GM12878 (cell line): ENCODE measurements around the gene MYT1. TPM values are rescaled to one million over a fixed set of nuclear protein-coding genes. Genes with fewer than 3 reads are reported as not detected.

ENCODE experiments used
- ATAC-seq: fragments of 200-7000 bp; cut with Tn5 transposase; 3 replicates; pipeline ENCODE4 v1.9.1; 2020; ENCODE audit warnings: mild to moderate bottlenecking, moderate library complexity
- BruUV-seq: library from RNA; stranded (reverse); fragments of 400-500 nt; replicated peaks from 2 replicates; lab custom pipeline; 2021; lab: Mats Ljungman, UMichigan
- CTCF ChIA-PET: fragments of 300-600 bp; sonication (Branson Sonifier 250); formaldehyde crosslinking; extraction: SDS; loops from one replicate; lab custom pipeline; 2021; ENCODE audit warnings: inconsistent platforms; lab: Yijun Ruan, JAX
- POLR2A ChIA-PET: fragments of 350-600 bp; formaldehyde crosslinking; extraction: SDS; loops from one replicate; lab custom pipeline; 2021; ENCODE audit warnings: inconsistent platforms; lab: Charles Lee
- RAD21 ChIA-PET: fragments of 300-600 bp; sonication (Branson Sonifier 250); formaldehyde crosslinking; loops from one replicate; lab custom pipeline; 2023; ENCODE audit warnings: antibody characterized with exemption; ENCODE audit not compliant: unreplicated experiment; lab: Charles Lee
- SMC1A ChIA-PET: fragments of 300-600 bp; sonication (Branson Sonifier 250); formaldehyde crosslinking; loops from one replicate; lab custom pipeline; 2023; ENCODE audit not compliant: unreplicated experiment, uncharacterized antibody; lab: Charles Lee
- DNase-seq: peaks from one replicate; pipeline ENCODE4 v3.0.0-alpha.2; 2011; ENCODE audit warnings: low read depth, low spot score
- FAIRE-seq: peaks from 3 replicates; lab custom pipeline; 2011; peaks lifted over from hg19 to GRCh38; lab: Jason Lieb, UNC
- H2AFZ ChIP-seq: 2 replicates; pipeline ENCODE4 v1.6.0; 2011; ENCODE audit warnings: low read depth, low read length, control low read depth; ENCODE audit not compliant: control insufficient read depth
- H3K27ac ChIP-seq: 2 replicates; pipeline ENCODE4 v1.5.1; 2011; ENCODE audit warnings: control low read depth; ENCODE audit not compliant: control insufficient read depth, insufficient read depth
- H3K27me3 ChIP-seq, 2 experiments: replicated peaks in 1 of 2; 2 replicates each; pipeline versions ENCODE4 v1.6.0 to v1.6.1; 2011; ENCODE audit warnings: low read length in 1 of 2; ENCODE audit not compliant: control insufficient read depth in 2 of 2, insufficient read depth in 2 of 2
- H3K36me3 ChIP-seq, 2 experiments: 2 replicates each; pipeline ENCODE4 v1.5.1; 2011; ENCODE audit warnings: low read length in 1 of 2; ENCODE audit not compliant: control insufficient read depth in 2 of 2, insufficient read depth in 2 of 2
- H3K4me1 ChIP-seq: 2 replicates; pipeline ENCODE4 v1.6.1; 2011; ENCODE audit warnings: mild to moderate bottlenecking, low read length, moderate library complexity, mixed read lengths; ENCODE audit not compliant: control insufficient read depth, insufficient read depth
- H3K4me2 ChIP-seq: 2 replicates; pipeline ENCODE4 v1.6.0; 2011; ENCODE audit warnings: control low read depth; ENCODE audit not compliant: control insufficient read depth, insufficient read depth
- H3K4me3 ChIP-seq: fragments of 200-600 bp; sonication (generic); 2 replicates; pipeline ENCODE4 v1.5.1; 2016
- H3K79me2 ChIP-seq: 2 replicates; pipeline ENCODE4 v1.6.0; 2011; ENCODE audit warnings: low read length; ENCODE audit not compliant: control insufficient read depth, insufficient read depth
- H3K9ac ChIP-seq: 2 replicates; pipeline ENCODE4 v1.8.0; 2011; ENCODE audit warnings: low read length, control low read depth, mixed read lengths; ENCODE audit not compliant: control insufficient read depth, insufficient read depth
- H3K9me3 ChIP-seq: replicated peaks from 3 replicates; pipeline ENCODE4 v1.5.1; 2011; ENCODE audit warnings: mild to moderate bottlenecking, low read length; ENCODE audit not compliant: control insufficient read depth, insufficient read depth
- H4K20me1 ChIP-seq: 2 replicates; pipeline ENCODE4 v1.6.0; 2011; ENCODE audit not compliant: control insufficient read depth, insufficient read depth
- EGR1 ChIP-seq, 2 experiments: IDR thresholded peaks; 1 replicate in 1 of 2; 2 replicates in 1 of 2; pipeline ENCODE4 v1.6.1; 2011 to 2012; ENCODE audit warnings: low read depth in 2 of 2, low read length in 2 of 2, borderline replicate concordance in 1 of 2, mild to moderate bottlenecking in 1 of 2, moderate library complexity in 1 of 2
- HDAC2 ChIP-seq: fragments of 200-600 bp; sonication (generic); IDR thresholded peaks from 2 replicates; pipeline ENCODE4 v1.6.1; 2017
- SIN3A ChIP-seq: IDR thresholded peaks from 2 replicates; pipeline ENCODE4 v1.6.1; 2012; ENCODE audit warnings: low read depth, low read length, improper control_type of control experiment
- YBX1 ChIP-seq: fragments of 450-650 bp; IDR thresholded peaks from 2 replicates; pipeline ENCODE4 v1.6.1; 2016; ENCODE audit warnings: antibody characterized with exemption
- ZBTB4 ChIP-seq: fragments of 450-650 bp; formaldehyde crosslinking; IDR thresholded peaks from 2 replicates; pipeline ENCODE4 v1.4.0; 2022; ENCODE audit warnings: mild to moderate bottlenecking, moderate library complexity
- ZNF207 ChIP-seq: fragments of 450-650 bp; IDR thresholded peaks from 2 replicates; pipeline ENCODE4 v1.6.1; 2014; ENCODE audit warnings: antibody characterized with exemption, mild to moderate bottlenecking, borderline replicate concordance
- WGBS: methylation state at CpG from one replicate; pipeline ENCODE4 v1.1.6; 2016; ENCODE audit warnings: low lambda C conversion rate; ENCODE audit not compliant: insufficient replicate concordance, insufficient coverage; ENCODE audit errors: missing lambda C conversion rate; 5-methylcytosine and 5-hydroxymethylcytosine counted together
- in situ Hi-C: fragments of 300-500 bp; cut with MboI; formaldehyde crosslinking; loops from 9 replicates; pipeline ENCODE4 v1.14.3; 2018; ENCODE audit warnings: mixed read lengths
- intact Hi-C: fragments of 100-400 bp; cut with micrococcal nuclease; formaldehyde crosslinking; loops from one replicate; pipeline ENCODE4 v1.14.2; 2022; ENCODE audit not compliant: unreplicated experiment
- polyA plus RNA-seq, 11 experiments: library from polyadenylated mRNA; depleted of rRNA in 4 of 11; unstranded in 6 of 11; stranded (reverse) in 5 of 11; fragments of >200 nt; fragmentation: Nextera tagmentation in 4 of 11; fragmentation: Illumina TruSeq in 1 of 11; extraction: Ambion mirVana in 4 of 11; extraction: Trizol in 1 of 11; gene quantifications; 1 replicate in 1 of 11; 2 replicates in 10 of 11; pipeline versions ENCODE4 v1.2.1 to v1.2.3, GENCODE V29; 2011 to 2016; ENCODE audit warnings: inconsistent platforms in 2 of 11, missing spikeins in 2 of 11, low read depth in 1 of 11
- total RNA-seq, 4 experiments: library from RNA; depleted of rRNA in 3 of 4; stranded (reverse); fragments of >200 nt in 3 of 4; fragmentation: Illumina TruSeq in 1 of 4; extraction: Trizol in 1 of 4; gene quantifications; 2 replicates each; pipeline versions ENCODE4 v1.2.1 to v1.2.3, GENCODE V29; 2013 to 2021

The MYT1 gene
- total and polyA plus RNA-seq, 10 of the 15 experiments (the other 5 are each of a cell fraction or from before 2014, with no cell fraction given): 0.01 to 0.10 TPM; not detected in 8

- intact Hi-C loops: no loop called here
- H4K20me1 ChIP-seq: no peaks in the 10 kb centered on the region; the same call in 1 of the 2 replicates
- no peaks in the 10 kb centered on the region for H3K36me3 ChIP-seq
- DNase-seq: no peak
- WGBS: 39% methylated on average over 5 of the region's 5 CpGs
- TF ChIP-seq YBX1: no peak
- no peak for TF ChIP-seq ZNF207
- no peak for TF ChIP-seq EGR1 (IDR thresholded peaks at IDR 0.05; ENCODE audit: borderline replicate concordance in 1 of 2, low read depth in 2 of 2, low read length in 2 of 2)
- TF ChIP-seq HDAC2: no peak
- no peak for TF ChIP-seq ZBTB4 (CRISPR knock-in tag)
- no peak for TF ChIP-seq SIN3A
- TF ChIP-seq, all 136 proteins: peak for 0
- Histone ChIP-seq H3K79me2 (no peaks in the 10 kb centered on the region), H3K27me3 (peaks cover 2 to 10% of the 10 kb centered on the region in 2 experiments), H3K9me3 (no peaks in the 10 kb centered on the region), H2AFZ (no peak overlapping the region), H3K27ac (no peak overlapping the region), H3K4me1 (no peaks in the 10 kb centered on the region), H3K4me2 (no peak overlapping the region), H3K4me3 (no peak overlapping the region), H3K9ac (no peak overlapping the region)
- BruUV-seq: no TSS peak
- no peak for FAIRE-seq
- RAD21 ChIA-PET: no interaction called here
- CTCF ChIA-PET: no interaction called here
- ATAC-seq: no peak
- in situ Hi-C loops: no loop called here
- POLR2A ChIA-PET: no interaction called here
- SMC1A ChIA-PET: no interaction called here
Observed at GRCh38 chr20:64163776-64164122, 503 bp upstream of the MYT1 start.
